A673 (cell line): Measurements from ENCODE around the gene WIPF2. TPM values are rescaled to one million over a fixed set of nuclear protein-coding genes. Genes with fewer than 3 reads are reported as not detected.

Experiments used
- BruUV-seq: library from RNA; stranded (reverse); fragments of 400-500 nt; replicated peaks from 2 replicates; lab custom pipeline; 2021; lab: Mats Ljungman, UMichigan
- CTCF ChIA-PET: fragments of 300-600 bp; sonication (Branson Sonifier 250); formaldehyde crosslinking; loops from one replicate; lab custom pipeline; 2022; ENCODE audit warnings: antibody characterized with exemption; lab: Charles Lee
- POLR2A ChIA-PET: fragments of 300-600 bp; sonication (Branson Sonifier 250); formaldehyde crosslinking; loops from one replicate; lab custom pipeline; 2022; ENCODE audit warnings: antibody characterized with exemption; ENCODE audit not compliant: low non-redundant PET; lab: Charles Lee
- DNase-seq: peaks from one replicate; pipeline ENCODE4 v3.0.0-alpha.2; 2015; ENCODE audit warnings: low spot score
- H3K27ac ChIP-seq: fragments of 200-600 bp; sonication (generic); 2 replicates; pipeline ENCODE4 v1.5.1; 2016; ENCODE audit warnings: mixed run types, low read depth, mild to moderate bottlenecking, mixed read lengths, antibody characterized with exemption, low read length; ENCODE audit not compliant: poor library complexity, severe bottlenecking
- H3K27me3 ChIP-seq: fragments of 200-600 bp; sonication (generic); replicated peaks from 2 replicates; pipeline ENCODE4 v1.6.1; 2017; ENCODE audit warnings: mixed run types, low read depth, mild to moderate bottlenecking, mixed read lengths, antibody characterized with exemption, low read length; ENCODE audit not compliant: insufficient read depth, poor library complexity
- H3K36me3 ChIP-seq: fragments of 200-600 bp; sonication (generic); 2 replicates; pipeline ENCODE4 v1.6.1; 2016; ENCODE audit warnings: mixed run types, mild to moderate bottlenecking, mixed read lengths, antibody characterized with exemption, low read length; ENCODE audit not compliant: insufficient read depth, poor library complexity, severe bottlenecking
- H3K4me1 ChIP-seq: fragments of 200-600 bp; sonication (generic); 2 replicates; pipeline ENCODE4 v1.6.1; 2017; ENCODE audit warnings: mixed run types, mild to moderate bottlenecking, mixed read lengths, antibody characterized with exemption, low read length; ENCODE audit not compliant: insufficient read depth, poor library complexity, severe bottlenecking
- H3K4me3 ChIP-seq: fragments of 200-600 bp; sonication (generic); 2 replicates; pipeline ENCODE4 v1.5.1; 2016; ENCODE audit warnings: low read depth, mixed run types, mild to moderate bottlenecking, mixed read lengths, low read length; ENCODE audit not compliant: poor library complexity, severe bottlenecking
- H3K9me3 ChIP-seq: fragments of 200-600 bp; sonication (generic); 2 replicates; pipeline ENCODE4 v1.6.1; 2016; ENCODE audit warnings: mixed run types, low read depth, mild to moderate bottlenecking, mixed read lengths, antibody characterized with exemption, low read length; ENCODE audit not compliant: poor library complexity, severe bottlenecking
- EZH2 ChIP-seq: fragments of 200-600 bp; sonication (generic); IDR thresholded peaks from 2 replicates; pipeline ENCODE4 v1.6.1; 2017; ENCODE audit warnings: borderline replicate concordance, low read depth, mild to moderate bottlenecking, mixed read lengths, antibody characterized with exemption, low read length; ENCODE audit not compliant: poor library complexity, severe bottlenecking
- intact Hi-C: fragments of 100-400 bp; cut with micrococcal nuclease; formaldehyde crosslinking; loops from one replicate; pipeline ENCODE4 v1.10.0; 2022; ENCODE audit not compliant: unreplicated experiment
- total RNA-seq: library from RNA; stranded (reverse); gene quantifications from 2 replicates; pipeline ENCODE4 v1.2.3, GENCODE V29; 2021
- TF ChIP-seq, protein P1 (sequence below): fragments of 300-800, 200-600 bp; sonication (generic); conservative IDR thresholded peaks from 2 replicates; pipeline ENCODE4 v1.5.1; 2017; ENCODE audit warnings: low read depth, mild to moderate bottlenecking, antibody characterized with exemption, low read length, moderate library complexity, mixed read lengths

WIPF2 gene
- total RNA-seq, 1 experiment from 2014 or later: 16.3 TPM

DNA sequence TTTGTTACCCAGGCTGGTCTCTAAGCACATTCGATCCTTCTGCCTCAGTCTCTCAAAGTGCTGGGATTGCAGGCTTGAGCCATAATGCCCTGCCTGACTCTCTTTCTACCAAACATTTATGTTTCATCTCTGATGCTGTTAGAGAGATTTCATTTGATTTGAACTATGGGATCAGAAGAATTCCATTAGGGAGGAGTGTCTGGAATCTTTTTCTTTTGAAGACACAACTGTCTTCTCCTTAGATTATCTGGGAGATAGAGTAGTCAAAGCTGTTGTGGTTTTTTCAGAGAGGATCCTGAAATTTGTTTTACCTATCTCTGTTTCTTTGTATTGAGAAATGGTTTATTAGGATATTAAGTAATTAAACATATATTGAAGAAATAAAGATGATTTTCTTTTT is 29.4 kb downstream of the WIPF2 start:
- no peak for DNase-seq
- peaks cover 3% of the 10 kb centered on the region for H3K4me1 ChIP-seq
- H3K27ac ChIP-seq: no peak overlapping the region
- no peaks in the 10 kb centered on the region for H3K27me3 ChIP-seq
- TF ChIP-seq, protein P1, sequence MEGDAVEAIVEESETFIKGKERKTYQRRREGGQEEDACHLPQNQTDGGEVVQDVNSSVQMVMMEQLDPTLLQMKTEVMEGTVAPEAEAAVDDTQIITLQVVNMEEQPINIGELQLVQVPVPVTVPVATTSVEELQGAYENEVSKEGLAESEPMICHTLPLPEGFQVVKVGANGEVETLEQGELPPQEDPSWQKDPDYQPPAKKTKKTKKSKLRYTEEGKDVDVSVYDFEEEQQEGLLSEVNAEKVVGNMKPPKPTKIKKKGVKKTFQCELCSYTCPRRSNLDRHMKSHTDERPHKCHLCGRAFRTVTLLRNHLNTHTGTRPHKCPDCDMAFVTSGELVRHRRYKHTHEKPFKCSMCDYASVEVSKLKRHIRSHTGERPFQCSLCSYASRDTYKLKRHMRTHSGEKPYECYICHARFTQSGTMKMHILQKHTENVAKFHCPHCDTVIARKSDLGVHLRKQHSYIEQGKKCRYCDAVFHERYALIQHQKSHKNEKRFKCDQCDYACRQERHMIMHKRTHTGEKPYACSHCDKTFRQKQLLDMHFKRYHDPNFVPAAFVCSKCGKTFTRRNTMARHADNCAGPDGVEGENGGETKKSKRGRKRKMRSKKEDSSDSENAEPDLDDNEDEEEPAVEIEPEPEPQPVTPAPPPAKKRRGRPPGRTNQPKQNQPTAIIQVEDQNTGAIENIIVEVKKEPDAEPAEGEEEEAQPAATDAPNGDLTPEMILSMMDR: no peak
- TF ChIP-seq EZH2: no peak
- ChIA-PET POLR2A (no interaction called here), CTCF (no interaction called here)
- no peak overlapping the region for H3K4me3 ChIP-seq
- H3K9me3 ChIP-seq: no peaks in the 10 kb centered on the region
- intact Hi-C loops: no loop called here
- no TSS peak for BruUV-seq
- H3K36me3 ChIP-seq: no peaks in the 10 kb centered on the region

DNA sequence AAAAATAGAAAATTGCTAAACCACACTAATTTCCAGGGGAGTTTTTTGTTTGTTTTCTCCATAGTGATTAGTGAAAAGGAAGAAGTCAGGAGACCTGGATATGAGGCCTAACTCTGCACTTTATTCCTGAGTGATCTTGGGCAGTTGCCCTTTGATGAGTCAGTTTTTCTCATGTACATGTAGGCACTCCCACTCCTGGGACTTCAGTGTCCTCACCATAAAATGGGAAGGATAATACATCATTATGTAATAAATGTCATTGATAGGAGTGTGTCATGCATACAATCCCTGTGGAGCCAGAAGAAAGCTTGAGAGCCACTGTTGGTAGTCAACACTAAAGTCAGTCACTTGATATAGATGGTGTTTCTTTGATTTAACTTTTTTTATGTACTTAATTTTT is 32.5 kb downstream of the WIPF2 start:
- no peak overlapping the region for H3K27ac ChIP-seq
- H3K36me3 ChIP-seq: no peaks in the 10 kb centered on the region
- no peak overlapping the region for H3K4me3 ChIP-seq
- no TSS peak for BruUV-seq
- peak; percentile 44 for DNase-seq
- CTCF ChIA-PET: no interaction called here
- H3K4me1 ChIP-seq: peaks cover 3% of the 10 kb centered on the region
- intact Hi-C loops: no loop called here
- no peaks in the 10 kb centered on the region for H3K27me3 ChIP-seq
- TF ChIP-seq, protein P1: no peak
- TF ChIP-seq EZH2: no peak
- no peaks in the 10 kb centered on the region for H3K9me3 ChIP-seq
- POLR2A ChIA-PET: interaction anchor here (0.5 kb wide), 1 partner anchor 19 kb away, joined by 3 read pairs; no protein-coding TSS in a partner anchor

DNA sequence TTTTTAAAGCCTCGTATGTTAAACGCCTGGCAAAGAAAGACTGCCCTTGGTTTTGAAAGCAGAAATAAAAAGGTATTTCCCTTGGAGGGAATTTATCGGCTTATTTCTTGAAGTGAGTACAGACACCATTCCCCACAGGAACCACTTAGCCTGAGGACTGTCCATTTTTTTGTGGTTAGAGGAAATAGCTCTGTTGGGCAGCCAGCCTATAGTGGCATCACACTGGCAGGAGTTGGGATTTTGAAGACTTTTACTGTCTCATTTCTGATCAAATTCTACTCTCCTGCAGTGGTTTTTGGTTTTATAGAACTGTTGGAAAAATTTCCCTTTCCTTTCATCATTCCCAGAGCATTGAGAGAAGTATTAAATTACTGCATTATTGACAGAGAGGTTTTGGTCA is 34.5 kb downstream of the WIPF2 start:
- Histone ChIP-seq H3K36me3 (no peaks in the 10 kb centered on the region), H3K9me3 (no peaks in the 10 kb centered on the region), H3K27ac (no peak overlapping the region), H3K27me3 (no peaks in the 10 kb centered on the region), H3K4me1 (peaks cover 3% of the 10 kb centered on the region), H3K4me3 (no peak overlapping the region)
- TF ChIP-seq EZH2: no peak
- TF ChIP-seq, protein P1: no peak
- BruUV-seq: no TSS peak
- ChIA-PET CTCF (no interaction called here), POLR2A (no interaction called here)
- intact Hi-C loops: no loop called here
- DNase-seq: no peak
